LNCAP (cell line): ENCODE results near the gene PDCD6IP.

Experiments
- TF ChIP-seq, protein P1 (sequence below): fragments of 450-650 bp; IDR thresholded peaks from 2 replicates; pipeline ENCODE4 v1.5.1; 2017; ENCODE audit warnings: mild to moderate bottlenecking

Gene PDCD6IP

GRCh38 chr3:33790091-33790490, 8.3 kb upstream of the PDCD6IP start:
- TF ChIP-seq, protein P1, sequence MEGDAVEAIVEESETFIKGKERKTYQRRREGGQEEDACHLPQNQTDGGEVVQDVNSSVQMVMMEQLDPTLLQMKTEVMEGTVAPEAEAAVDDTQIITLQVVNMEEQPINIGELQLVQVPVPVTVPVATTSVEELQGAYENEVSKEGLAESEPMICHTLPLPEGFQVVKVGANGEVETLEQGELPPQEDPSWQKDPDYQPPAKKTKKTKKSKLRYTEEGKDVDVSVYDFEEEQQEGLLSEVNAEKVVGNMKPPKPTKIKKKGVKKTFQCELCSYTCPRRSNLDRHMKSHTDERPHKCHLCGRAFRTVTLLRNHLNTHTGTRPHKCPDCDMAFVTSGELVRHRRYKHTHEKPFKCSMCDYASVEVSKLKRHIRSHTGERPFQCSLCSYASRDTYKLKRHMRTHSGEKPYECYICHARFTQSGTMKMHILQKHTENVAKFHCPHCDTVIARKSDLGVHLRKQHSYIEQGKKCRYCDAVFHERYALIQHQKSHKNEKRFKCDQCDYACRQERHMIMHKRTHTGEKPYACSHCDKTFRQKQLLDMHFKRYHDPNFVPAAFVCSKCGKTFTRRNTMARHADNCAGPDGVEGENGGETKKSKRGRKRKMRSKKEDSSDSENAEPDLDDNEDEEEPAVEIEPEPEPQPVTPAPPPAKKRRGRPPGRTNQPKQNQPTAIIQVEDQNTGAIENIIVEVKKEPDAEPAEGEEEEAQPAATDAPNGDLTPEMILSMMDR, result no peak

DNA sequence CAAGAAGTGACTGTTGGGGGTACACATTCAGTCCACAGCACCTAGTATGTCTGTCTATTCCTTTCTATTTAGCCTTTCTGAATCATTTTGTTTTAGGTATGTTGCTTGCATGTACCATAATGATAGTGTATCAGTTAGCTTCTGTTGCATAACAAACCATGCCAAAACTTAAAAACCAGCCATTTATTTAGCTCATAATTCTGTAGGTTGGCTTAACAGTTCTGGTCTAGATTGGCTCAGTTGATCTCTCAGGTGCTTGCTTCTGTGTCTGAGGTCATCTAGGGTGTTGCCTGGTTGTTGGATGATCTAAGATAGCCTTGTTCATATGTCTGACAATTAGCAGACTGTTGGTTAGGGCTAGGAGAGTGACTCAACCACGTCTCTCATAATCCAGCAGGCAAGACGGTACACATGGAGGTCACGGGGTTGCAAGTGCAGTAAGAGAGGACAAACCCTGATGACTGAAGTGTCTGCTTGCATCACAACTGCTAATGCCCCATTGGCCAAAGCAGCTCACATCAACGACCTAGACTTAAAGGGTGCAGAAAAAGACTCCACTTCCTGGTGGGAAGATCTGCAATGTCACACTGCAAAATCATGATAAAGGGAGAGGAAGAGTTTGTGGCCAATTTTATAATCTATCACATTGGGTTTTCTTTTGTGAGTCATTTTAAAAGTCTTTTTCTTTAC, 6.8 kb upstream of the PDCD6IP start:
- TF ChIP-seq, protein P1, result no peak

DNA sequence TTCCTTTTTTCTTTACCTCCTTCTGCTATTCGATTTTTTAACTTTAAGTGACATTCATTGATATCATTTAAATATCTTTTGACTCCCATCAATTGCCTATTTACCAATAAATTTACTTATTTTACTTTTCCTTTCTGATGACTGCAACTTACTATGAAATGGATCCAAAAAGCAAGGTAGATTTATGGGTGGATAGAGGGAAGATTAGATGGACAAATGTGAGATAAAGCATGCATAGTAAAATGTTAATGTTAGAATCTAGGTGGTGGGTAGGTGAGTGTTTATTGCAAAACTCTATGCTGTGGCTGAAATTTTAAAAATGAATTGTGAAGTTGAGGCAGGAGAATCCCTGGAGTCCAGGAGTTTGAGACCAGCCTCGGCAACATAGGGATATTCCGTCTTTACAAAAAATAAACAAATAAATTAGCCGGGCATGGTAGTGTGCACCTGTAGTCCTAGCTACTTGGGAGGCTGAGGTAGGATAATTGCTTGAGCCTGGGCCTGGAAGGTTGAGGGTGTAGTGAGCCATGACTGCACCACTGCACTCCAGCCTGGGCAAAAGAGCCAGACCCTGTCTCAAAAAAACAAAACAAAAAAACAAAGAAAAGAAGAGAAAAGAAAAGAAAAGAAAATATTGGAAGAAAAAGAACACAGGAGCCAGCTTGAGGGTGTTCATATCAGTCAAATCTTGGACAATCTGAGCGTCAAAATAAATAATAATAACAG, 6.1 kb upstream of the PDCD6IP start:
- TF ChIP-seq, protein P1, result no peak

DNA sequence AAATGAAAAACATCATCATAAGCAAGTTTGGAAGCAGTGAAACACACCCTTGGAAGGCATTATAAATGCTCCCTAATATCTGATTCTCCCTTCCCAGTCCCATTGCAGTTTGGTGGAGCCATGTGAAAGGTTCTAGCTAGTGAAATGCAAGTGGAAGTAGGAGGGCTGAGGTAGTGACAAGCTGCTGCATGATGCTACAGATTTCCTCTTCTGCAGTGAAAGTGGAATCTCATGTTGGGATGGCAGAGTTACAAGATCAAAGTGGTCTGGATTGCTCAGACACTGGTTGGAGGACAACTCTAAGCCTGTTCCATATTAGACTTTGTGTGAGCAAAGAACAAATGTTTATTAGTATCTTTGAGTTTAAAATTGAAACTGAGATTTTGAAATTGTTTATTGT, 3.3 kb upstream of the PDCD6IP start:
- TF ChIP-seq, protein P1, result no peak

- TF ChIP-seq, protein P1, result no peak
These were observed 2.4 kb upstream of the PDCD6IP start for GRCh38 chr3:33795856-33796536.

DNA sequence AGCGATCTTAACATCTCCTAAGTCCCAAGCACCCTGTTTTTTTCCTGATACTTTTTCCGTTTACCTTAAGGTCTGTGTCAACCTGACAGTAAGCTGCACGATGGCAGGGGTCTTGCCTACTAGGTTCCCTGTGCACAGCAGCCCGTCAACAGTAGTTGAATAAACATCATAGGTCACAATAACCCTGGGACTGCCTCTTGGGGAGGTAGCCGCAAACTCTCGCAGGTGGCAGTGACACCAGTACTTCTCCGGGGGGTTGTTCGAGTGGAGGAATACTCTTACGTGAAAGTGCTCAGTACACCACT, 365 bp upstream of the PDCD6IP start:
- TF ChIP-seq, protein P1, result no peak

DNA sequence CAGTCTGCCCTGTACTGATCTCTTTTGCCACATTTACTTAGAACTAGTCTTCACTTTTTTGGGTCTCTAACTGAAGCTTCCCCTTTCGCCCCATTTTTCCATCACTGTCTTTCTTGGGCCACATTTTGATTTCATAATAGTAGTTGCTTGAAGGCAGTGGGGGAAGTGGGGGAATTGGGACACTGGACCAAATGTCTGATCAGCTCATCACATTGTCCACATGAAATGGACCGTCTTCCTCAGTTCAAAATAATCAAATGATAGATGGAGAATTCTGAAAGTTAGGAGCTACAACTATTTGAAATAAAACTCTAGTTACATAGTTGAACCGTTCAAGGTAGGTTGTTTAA, 747 bp downstream of the PDCD6IP start:
- TF ChIP-seq, protein P1, result no peak
